NOMO-1 treated with dmso at 0.1 percent for 144 hours (cell line): Measurements from ENCODE around the gene CACNA2D3.

Experiments
- DNase-seq: peaks from one replicate; lab custom pipeline; 2025; ENCODE audit not compliant: unreplicated experiment; lab: John Stamatoyannopoulos, UW

Gene CACNA2D3

DNA sequence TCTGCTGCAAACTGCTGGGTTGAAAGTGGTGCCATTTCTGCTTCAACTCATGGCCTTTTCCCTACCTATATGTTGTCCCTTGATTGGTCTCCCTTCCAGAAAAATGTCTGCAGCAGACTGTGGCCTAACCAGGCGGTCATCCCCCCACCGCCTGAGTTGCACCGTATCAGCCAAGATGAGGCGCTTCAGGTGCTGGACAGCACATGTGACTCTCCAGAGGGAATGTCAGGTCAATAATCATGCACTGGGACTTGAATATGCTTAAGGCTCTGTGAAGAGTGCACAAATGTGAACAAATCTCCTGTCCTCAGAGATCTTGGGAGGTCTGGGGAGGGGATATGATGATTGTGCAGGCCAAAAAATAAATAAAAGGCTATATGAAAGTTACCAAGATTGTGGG, 773.3 kb downstream of the CACNA2D3 start:
- DNase-seq = no peak

- no peak for DNase-seq
Measured at GRCh38 chr3:54897028-54897711, 774.8 kb downstream of the CACNA2D3 start.

DNA sequence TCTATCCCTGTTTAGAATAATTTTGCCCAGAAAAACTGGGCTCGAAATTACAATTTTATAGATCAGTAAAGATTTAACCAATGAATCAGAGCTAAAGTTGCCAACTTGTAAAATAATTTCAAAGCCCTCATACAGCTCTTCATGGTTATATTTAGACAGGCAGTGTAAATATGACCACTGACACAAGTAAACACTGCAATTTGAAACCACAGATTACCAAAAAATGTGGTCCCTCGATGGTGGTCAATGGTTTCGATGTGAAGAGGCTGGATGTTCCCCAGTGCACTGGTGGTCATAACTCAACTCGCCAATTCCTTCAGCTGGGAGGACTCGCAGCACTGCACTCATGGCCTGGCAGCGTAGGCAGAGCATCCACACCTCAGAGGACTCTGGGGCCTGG, 776.9 kb downstream of the CACNA2D3 start:
- DNase-seq = no peak

DNA sequence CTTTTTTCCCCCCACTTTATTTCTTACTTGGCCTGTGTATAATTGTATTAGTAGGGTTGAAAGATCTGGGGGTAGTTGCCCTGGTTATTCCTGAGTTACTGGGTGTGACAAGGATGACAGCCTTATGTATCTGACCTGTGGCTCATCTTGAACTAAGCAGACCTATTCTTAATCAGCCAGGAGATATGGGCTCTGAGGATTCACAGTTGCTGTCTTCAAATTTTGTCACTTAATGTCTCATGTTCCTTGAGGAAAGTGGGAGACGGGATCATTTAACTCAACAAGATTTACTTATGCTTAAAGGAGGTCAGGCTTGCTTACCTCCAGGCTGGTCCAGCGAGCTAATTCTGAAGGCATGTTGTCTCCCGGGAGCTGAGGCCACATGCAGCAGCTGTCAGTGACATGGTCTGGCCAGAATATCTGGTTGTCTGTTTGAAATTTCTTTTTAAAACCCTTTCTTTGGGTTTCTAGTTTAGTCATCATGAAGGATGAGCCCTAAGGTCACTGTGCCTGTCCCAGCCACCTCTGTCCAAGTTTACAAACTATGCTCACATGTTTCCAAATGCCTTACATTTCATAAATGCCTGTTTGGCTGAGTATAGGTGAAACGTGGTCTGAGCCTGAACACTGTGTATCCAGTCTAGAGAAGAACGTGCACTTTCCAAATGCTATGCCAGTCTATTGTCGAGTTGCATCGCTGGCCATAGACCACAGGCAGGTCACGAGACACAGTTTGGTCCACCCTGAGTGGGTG, 778.7 kb downstream of the CACNA2D3 start:
- DNase-seq = no peak

- DNase-seq = no peak
Measured at GRCh38 chr3:54901906-54902685, 779.7 kb downstream of the CACNA2D3 start.

GRCh38 chr3:54905261-54905888, 783.0 kb downstream of the CACNA2D3 start:
- DNase-seq = no peak

DNA sequence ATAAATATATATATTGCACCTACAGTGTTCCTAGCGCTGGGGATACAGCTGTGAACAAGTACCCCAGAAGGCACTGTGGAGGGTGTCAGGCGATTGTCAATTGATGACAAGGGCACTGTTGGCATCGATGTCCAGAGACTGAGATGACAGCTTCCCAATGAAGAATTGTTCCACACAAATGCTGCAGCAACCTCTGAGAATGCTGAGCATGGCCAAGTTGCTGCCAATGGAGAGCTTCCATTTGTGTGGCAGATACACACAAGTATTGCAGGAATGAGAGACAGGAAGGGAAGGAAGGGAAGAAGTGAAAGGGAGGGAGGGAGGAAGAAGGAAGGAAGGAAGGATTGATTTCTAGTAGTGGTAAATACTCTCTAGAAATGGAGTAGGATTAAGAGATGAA, 783.6 kb downstream of the CACNA2D3 start:
- no peak for DNase-seq

- no peak for DNase-seq
Measured at GRCh38 chr3:54906763-54907162, 784.4 kb downstream of the CACNA2D3 start.

DNA sequence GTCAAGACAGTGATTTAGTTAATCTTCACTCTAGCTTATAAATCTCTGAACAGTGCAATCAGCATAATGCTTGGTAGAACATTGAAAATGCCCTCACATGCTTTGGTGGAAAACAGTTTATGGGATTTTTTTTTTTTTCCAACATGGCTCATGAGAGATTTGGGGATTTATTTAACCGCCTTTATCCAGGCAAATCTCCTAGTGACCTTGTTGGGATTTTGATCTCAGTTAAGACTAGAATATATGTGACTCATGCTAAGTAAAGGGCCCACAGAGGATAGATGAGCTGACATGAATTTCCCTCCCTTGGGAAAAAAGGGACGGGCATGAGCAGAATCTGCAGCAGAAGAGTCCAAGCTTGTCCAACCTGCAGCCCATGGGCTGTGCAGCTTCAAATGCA, 786.8 kb downstream of the CACNA2D3 start:
- DNase-seq = no peak

GRCh38 chr3:54914180-54914579, 791.8 kb downstream of the CACNA2D3 start:
- no peak for DNase-seq

- no peak for DNase-seq
Measured at GRCh38 chr3:54915181-54915580, 792.8 kb downstream of the CACNA2D3 start.

DNA sequence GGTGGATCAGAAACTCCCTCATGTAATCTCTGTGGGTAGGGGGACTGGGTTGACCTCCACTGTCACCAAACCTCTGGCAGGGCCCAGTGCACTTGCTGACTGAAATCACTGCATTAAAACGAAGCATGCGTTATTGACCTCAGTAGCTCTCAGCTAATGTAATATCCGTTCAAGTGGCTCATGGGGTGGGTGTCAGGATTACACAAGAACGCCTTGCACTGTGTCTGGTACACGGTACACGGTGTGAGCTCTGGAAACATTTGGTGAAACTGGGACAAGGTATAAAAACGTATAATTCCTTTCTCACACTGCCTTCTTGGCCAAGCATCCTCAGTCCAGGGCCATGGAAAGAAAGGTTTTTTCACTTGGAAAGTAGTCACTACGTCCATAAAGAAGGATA, 793.6 kb downstream of the CACNA2D3 start:
- no peak for DNase-seq

DNA sequence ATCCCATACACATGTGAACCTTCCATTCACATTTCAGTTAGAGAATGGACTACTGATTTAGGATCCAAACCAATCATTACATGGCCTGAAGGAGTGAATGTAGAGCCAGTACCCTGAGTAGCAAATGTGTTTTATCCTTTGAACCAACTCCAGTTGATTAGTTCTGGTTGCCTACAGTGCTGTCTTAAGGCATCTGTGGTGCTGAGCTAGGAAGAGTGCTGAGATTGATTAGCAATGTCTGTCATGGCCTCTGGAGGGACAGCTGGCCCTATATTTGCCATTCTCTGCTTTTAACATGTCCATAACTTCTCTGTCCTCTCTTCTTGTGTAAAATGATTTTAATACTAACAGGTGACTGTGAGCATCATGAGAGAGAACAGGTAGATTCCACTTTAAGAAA, 794.4 kb downstream of the CACNA2D3 start:
- DNase-seq = no peak

GRCh38 chr3:54917174-54917573, 794.8 kb downstream of the CACNA2D3 start:
- DNase-seq = no peak

DNA sequence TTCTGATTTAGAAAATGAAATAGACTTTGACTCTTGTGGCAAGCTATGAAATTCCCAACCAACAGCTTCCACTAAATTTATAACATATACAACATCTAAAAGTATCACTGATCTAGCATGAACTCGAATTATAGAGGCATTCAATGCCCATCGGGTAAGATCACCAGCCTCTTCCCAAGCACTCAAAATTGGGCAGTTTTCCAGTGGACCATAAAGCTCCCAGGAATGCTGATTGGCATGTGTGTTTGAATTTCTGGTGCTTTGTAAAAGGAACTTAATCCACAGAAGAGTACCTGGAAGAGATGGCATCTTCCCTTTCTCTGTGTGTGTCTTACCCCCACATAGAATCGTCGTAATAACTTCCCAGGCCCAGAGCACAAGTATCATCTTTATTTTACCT, 795.5 kb downstream of the CACNA2D3 start:
- no peak for DNase-seq

DNA sequence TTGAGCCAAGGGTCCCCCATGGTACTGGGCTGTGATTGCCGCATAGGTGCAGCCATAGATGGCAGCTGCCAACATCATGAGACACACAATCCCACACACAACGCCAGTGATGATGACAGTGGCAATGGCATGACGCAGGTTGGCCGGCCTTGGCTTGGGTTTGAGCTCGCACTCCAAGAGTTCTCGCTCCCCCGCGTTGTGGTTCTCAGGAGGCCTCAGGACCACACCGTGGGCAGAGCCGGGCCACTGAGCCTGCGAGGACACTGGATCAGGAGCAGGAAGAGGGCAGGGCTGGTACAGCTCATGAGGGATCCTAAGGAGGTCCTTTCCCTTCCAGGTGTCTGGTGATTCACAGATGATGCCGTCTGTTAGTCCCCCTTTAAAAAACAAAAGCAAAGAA, 796.2 kb downstream of the CACNA2D3 start:
- DNase-seq = no peak

DNA sequence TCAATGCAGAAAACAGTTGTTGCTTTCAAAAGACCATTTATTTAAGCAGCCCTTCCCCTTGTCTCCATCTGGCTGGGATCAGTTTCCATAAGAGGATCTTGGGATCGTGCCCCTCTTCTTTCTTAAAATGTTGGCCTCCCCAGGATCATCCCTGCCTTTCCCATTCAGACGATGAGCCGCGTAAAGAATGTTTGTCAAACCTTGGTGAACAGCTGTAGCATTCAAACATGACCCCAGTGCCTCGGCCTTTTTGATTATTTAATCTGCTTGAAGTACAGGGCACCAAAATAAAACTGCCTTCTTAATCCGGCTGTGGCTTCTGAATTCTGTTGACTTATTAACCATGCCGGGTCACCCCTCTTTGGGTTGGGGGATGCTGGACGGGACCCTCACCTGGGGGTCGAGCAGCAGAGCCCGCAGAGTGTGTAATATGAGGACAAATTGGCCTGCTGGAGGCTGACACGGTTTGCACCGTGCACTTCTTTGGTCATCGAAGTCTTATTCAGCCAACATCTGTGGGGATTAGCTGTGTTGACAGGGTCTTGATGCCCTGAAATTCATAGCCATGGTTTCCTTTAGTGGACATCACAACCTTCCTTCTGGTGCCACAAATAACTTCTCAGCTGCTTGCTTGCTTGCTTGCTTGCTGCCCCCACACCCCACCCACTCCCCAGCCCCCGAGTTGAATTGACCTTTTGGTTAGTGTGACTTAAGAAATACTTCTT, 805.9 kb downstream of the CACNA2D3 start, which contains the start of gene LRTM1:
LRTM1 (minus strand) TSS at position 14 of the 725 bp plus-strand sequence. CDS start 148 bp downstream, outside the sequence.
- no peak for DNase-seq

GRCh38 chr3:54931182-54931581, 808.8 kb downstream of the CACNA2D3 start:
- DNase-seq = no peak

- DNase-seq = no peak
Measured at GRCh38 chr3:54932606-54933005, 810.3 kb downstream of the CACNA2D3 start.

GRCh38 chr3:54935869-54936268, 813.5 kb downstream of the CACNA2D3 start:
- no peak for DNase-seq

GRCh38 chr3:54936561-54936960, 814.2 kb downstream of the CACNA2D3 start:
- no peak for DNase-seq
